K562 (cell line): Measurements from ENCODE around the gene HCRT. TPM values are rescaled to one million over a fixed set of nuclear protein-coding genes. Genes with fewer than 3 reads are reported as not detected.

Source experiments
- ATF1 ChIP-seq, 2 experiments: fragments of 450-650 bp in 1 of 2; IDR thresholded peaks; 2 replicates each; pipeline ENCODE4 v1.6.1; 2016; ENCODE audit warnings: missing compliant biosample characterization in 1 of 2, missing genetic modification characterization in 1 of 2
- C11orf30 ChIP-seq: fragments of 450-650 bp; IDR thresholded peaks from 2 replicates; pipeline ENCODE4 v1.6.1; 2016; ENCODE audit warnings: low read depth, mild to moderate bottlenecking
- GTF3C2 ChIP-seq: IDR thresholded peaks from 3 replicates; pipeline ENCODE4 v1.6.1; 2011; ENCODE audit warnings: borderline replicate concordance, mild to moderate bottlenecking, moderate library complexity; ENCODE audit not compliant: insufficient read length; ENCODE audit errors: extremely low read depth
- JUNB ChIP-seq: fragments of 450-650 bp; formaldehyde crosslinking; conservative IDR thresholded peaks from 2 replicates; pipeline ENCODE4 v1.4.0; 2020; ENCODE audit warnings: mild to moderate bottlenecking
- SLC30A9 ChIP-seq: fragments of 250-450 bp; sonication (Bioruptor Pico); IDR thresholded peaks from 2 replicates; pipeline ENCODE4 v1.8.0; 2022; ENCODE audit warnings: mild to moderate bottlenecking, moderate library complexity
- STAT5A ChIP-seq: IDR thresholded peaks from 2 replicates; pipeline ENCODE4 v1.6.1; 2012; ENCODE audit warnings: low read length, inconsistent platforms, borderline replicate concordance
- TAF1 ChIP-seq: IDR thresholded peaks from 2 replicates; pipeline ENCODE4 v1.6.1; 2011; ENCODE audit warnings: mild to moderate bottlenecking, low read length, moderate library complexity; ENCODE audit not compliant: insufficient read depth, control insufficient read depth, severe bottlenecking; ENCODE audit errors: extremely low read depth
- ZNF766 ChIP-seq: fragments of 200-800 bp; sonication (Bioruptor generic); conservative IDR thresholded peaks from 2 replicates; pipeline ENCODE4 v1.6.1; 2016; ENCODE audit warnings: missing genetic modification characterization, missing compliant biosample characterization
- polyA plus RNA-seq, 8 experiments: library from polyadenylated mRNA; depleted of rRNA in 4 of 8; stranded (reverse) in 5 of 8; unstranded in 3 of 8; fragments of >200 nt; fragmentation: Nextera tagmentation in 2 of 8; fragmentation: Illumina TruSeq in 1 of 8; extraction: Ambion mirVana in 2 of 8; extraction: Trizol in 1 of 8; gene quantifications; 2 replicates each; pipeline versions ENCODE4 v1.2.1 to v1.2.3, GENCODE V29; 2011 to 2014; ENCODE audit warnings: inconsistent platforms in 1 of 8, missing spikeins in 1 of 8
- total RNA-seq, 7 experiments: library from RNA; depleted of rRNA in 6 of 7; stranded (reverse); fragments of >200 nt in 6 of 7; fragmentation: Illumina TruSeq in 2 of 7; extraction: Trizol in 2 of 7; gene quantifications; 2 replicates each; pipeline versions ENCODE4 v1.2.1 to v1.2.3, GENCODE V29; 2011 to 2021; ENCODE audit warnings: low replicate concordance in 1 of 7
- TF ChIP-seq, protein P1 (sequence below): fragments of 450-650 bp; IDR thresholded peaks from 2 replicates; pipeline ENCODE4 v1.6.1; 2014; ENCODE audit warnings: low read depth, mild to moderate bottlenecking, moderate library complexity, borderline replicate concordance
- TF ChIP-seq, protein P2 (sequence below): sonication (generic); formaldehyde crosslinking; IDR thresholded peaks from 2 replicates; pipeline ENCODE4 v1.8.0; 2023; ENCODE audit warnings: missing genetic modification reagents, mild to moderate bottlenecking, borderline replicate concordance
- TF ChIP-seq, protein P3 (sequence below), 2 experiments: IDR thresholded peaks; 2 replicates each; pipeline ENCODE4 v1.6.1; 2012; ENCODE audit warnings: improper control_type of control experiment in 2 of 2, low read depth in 2 of 2, low read length in 2 of 2, borderline replicate concordance in 1 of 2

Gene HCRT
- total and polyA plus RNA-seq, 9 of the 15 experiments (the other 6 are each of a cell fraction or from before 2014, with no cell fraction given), result not detected

DNA sequence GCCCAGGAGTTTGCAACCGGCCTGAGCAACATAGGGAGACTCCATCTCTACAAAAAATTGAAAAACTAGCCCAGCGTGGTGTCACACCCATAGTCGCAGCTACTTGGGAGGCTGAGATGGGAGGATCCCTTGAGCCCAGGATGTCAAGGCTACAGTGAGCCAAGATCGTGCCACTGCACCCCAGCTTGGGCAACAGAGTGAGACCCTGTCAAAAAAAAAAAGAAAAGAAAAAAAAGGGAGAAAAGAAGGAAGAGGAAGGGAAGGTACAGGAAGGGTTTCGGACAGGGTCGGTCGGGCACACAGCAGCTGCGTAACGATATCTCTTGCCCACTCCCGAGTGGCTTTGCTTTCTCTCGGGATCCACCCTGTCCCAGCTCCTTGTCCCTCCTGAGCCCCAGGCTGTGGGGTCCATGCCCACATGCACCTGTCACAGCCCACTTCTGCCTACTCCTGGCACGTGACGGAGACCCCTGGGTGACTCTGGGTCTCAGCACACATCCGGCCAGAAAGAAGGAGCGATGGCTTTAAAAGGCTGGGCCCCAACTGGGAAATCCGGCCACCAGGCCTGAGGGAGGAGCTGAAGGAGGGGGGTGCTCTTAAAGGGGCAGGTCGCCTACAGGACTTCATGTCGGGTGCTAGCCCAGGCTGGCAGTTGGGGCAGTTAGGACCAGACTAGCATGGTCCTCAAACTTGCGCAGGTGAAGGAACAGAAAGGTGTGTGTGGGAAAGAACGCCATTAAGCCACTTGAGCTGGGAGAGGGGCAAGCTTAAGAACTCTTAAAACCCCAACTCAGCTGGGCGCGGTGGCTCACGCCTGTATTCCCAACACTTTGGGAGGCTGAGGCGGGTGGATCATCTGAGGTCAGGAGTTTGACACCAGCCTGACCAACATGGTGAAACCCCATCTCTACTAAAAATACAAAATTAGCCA, 9.0 kb upstream of the HCRT start, which contains the start of gene GHDC (continued):
- no peak for TF ChIP-seq ATF1 (CRISPR knock-in tag; IDR thresholded peaks at IDR 0.05)
- peak; percentile 25; the same call in 1 of the 2 replicates for TF ChIP-seq ATF1 (tag; IDR thresholded peaks at IDR 0.05)
- TF ChIP-seq, protein P1, sequence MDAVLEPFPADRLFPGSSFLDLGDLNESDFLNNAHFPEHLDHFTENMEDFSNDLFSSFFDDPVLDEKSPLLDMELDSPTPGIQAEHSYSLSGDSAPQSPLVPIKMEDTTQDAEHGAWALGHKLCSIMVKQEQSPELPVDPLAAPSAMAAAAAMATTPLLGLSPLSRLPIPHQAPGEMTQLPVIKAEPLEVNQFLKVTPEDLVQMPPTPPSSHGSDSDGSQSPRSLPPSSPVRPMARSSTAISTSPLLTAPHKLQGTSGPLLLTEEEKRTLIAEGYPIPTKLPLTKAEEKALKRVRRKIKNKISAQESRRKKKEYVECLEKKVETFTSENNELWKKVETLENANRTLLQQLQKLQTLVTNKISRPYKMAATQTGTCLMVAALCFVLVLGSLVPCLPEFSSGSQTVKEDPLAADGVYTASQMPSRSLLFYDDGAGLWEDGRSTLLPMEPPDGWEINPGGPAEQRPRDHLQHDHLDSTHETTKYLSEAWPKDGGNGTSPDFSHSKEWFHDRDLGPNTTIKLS, result no peak; the same call in 1 of the 2 replicates
- no peak for TF ChIP-seq SLC30A9 (CRISPR knock-in tag)
- TF ChIP-seq, protein P2, sequence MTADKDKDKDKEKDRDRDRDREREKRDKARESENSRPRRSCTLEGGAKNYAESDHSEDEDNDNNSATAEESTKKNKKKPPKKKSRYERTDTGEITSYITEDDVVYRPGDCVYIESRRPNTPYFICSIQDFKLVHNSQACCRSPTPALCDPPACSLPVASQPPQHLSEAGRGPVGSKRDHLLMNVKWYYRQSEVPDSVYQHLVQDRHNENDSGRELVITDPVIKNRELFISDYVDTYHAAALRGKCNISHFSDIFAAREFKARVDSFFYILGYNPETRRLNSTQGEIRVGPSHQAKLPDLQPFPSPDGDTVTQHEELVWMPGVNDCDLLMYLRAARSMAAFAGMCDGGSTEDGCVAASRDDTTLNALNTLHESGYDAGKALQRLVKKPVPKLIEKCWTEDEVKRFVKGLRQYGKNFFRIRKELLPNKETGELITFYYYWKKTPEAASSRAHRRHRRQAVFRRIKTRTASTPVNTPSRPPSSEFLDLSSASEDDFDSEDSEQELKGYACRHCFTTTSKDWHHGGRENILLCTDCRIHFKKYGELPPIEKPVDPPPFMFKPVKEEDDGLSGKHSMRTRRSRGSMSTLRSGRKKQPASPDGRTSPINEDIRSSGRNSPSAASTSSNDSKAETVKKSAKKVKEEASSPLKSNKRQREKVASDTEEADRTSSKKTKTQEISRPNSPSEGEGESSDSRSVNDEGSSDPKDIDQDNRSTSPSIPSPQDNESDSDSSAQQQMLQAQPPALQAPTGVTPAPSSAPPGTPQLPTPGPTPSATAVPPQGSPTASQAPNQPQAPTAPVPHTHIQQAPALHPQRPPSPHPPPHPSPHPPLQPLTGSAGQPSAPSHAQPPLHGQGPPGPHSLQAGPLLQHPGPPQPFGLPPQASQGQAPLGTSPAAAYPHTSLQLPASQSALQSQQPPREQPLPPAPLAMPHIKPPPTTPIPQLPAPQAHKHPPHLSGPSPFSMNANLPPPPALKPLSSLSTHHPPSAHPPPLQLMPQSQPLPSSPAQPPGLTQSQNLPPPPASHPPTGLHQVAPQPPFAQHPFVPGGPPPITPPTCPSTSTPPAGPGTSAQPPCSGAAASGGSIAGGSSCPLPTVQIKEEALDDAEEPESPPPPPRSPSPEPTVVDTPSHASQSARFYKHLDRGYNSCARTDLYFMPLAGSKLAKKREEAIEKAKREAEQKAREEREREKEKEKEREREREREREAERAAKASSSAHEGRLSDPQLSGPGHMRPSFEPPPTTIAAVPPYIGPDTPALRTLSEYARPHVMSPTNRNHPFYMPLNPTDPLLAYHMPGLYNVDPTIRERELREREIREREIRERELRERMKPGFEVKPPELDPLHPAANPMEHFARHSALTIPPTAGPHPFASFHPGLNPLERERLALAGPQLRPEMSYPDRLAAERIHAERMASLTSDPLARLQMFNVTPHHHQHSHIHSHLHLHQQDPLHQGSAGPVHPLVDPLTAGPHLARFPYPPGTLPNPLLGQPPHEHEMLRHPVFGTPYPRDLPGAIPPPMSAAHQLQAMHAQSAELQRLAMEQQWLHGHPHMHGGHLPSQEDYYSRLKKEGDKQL (CRISPR knock-in tag), result no peak
- TF ChIP-seq GTF3C2, result no peak
- TF ChIP-seq, protein P3, sequence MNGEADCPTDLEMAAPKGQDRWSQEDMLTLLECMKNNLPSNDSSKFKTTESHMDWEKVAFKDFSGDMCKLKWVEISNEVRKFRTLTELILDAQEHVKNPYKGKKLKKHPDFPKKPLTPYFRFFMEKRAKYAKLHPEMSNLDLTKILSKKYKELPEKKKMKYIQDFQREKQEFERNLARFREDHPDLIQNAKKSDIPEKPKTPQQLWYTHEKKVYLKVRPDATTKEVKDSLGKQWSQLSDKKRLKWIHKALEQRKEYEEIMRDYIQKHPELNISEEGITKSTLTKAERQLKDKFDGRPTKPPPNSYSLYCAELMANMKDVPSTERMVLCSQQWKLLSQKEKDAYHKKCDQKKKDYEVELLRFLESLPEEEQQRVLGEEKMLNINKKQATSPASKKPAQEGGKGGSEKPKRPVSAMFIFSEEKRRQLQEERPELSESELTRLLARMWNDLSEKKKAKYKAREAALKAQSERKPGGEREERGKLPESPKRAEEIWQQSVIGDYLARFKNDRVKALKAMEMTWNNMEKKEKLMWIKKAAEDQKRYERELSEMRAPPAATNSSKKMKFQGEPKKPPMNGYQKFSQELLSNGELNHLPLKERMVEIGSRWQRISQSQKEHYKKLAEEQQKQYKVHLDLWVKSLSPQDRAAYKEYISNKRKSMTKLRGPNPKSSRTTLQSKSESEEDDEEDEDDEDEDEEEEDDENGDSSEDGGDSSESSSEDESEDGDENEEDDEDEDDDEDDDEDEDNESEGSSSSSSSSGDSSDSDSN (IDR thresholded peaks at IDR 0.05; ENCODE audit: borderline replicate concordance in 1 of 2, low read depth in 2 of 2, low read length in 2 of 2), result no peak
- no peak for TF ChIP-seq JUNB (CRISPR knock-in tag)
- TF ChIP-seq TAF1, result peak; percentile 38
- TF ChIP-seq STAT5A, result no peak
- TF ChIP-seq ZNF766 (CRISPR knock-in tag), result no peak
- TF ChIP-seq C11orf30, result no peak
